ENCODE measurements around the gene E2F1.

Gene E2F1

DNA sequence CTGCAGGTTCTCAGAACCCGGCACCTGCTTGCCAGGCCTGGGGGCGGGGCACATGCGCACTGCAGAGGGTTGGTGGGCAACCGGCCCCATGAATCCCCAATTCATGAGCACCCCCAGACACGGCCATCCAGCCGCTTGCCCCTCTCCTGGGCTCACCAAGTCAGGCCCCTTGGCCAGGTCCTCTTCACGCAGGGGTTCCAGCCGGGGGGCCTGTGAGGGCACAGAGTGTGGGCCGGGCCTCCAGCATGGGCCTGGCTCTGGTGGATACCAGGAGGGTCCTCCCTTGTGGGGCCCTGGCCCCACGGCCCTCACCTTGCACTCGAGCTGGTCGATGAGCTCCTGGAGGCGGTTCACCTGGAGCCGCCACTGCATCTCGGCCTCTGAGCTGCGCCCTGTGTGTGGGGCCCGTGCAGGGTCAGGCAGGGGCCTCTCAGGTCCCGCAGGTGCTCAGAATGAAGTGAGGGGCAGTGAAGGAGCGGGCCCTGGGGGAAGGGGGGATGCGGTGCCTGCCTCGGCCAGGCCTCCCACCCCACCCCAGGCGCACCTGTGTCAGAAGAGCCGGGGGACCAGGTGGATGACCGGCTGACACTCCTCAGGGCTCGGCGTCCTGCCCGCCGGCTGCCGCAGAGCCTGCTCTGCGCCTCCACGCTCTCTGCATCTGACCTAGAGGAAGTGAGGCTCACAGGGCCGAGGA lies 26.7 kb downstream of the E2F1 start:
- Histone ChIP-seq H2BK5ac (ENCODE audit: low read depth, low read length, poor library complexity, severe bottlenecking) (no peak overlapping the region), H3K23ac (ENCODE audit: low read length in 2 of 2) (no peak overlapping the region), H4K8ac (ENCODE audit: low read length) (no peak overlapping the region), H3K4me2 (ENCODE audit: low read length, poor library complexity, severe bottlenecking) (no peak overlapping the region), H3K14ac (ENCODE audit: low read length in 2 of 2) (no peak overlapping the region), H3K4me3 (ENCODE audit: insufficient read depth in 1 of 2, low read depth in 1 of 2, low read length in 2 of 2) (no peak overlapping the region), H3K36me3 (ENCODE audit: control insufficient read depth in 1 of 2, insufficient read depth in 2 of 2, low read depth in 1 of 2, low read length in 2 of 2) (peaks cover 15 to 58% of the 10 kb centered on the region in 2 experiments), H3K27ac (ENCODE audit: low read length, poor library complexity, severe bottlenecking) (no peak overlapping the region), H3K9me3 (ENCODE audit: control insufficient read depth, low read length) (no peaks in the 10 kb centered on the region), H3K79me1 (replicated peaks; ENCODE audit: low read length, poor library complexity, severe bottlenecking) (peaks cover 23% of the 10 kb centered on the region), H3K27me3 (ENCODE audit: control insufficient read depth in 1 of 2, insufficient read depth in 1 of 2, low read length in 2 of 2) (no peaks in the 10 kb centered on the region), H2AK5ac (ENCODE audit: low read length, severe bottlenecking) (no peak overlapping the region), H3K18ac (ENCODE audit: low read depth in 1 of 2, low read length in 2 of 2) (no peak overlapping the region), H2BK120ac (ENCODE audit: low read depth, low read length) (no peak overlapping the region), H3K4me1 (ENCODE audit: control insufficient read depth, insufficient read depth, low read depth, low read length) (peaks cover 26% of the 10 kb centered on the region), H2AFZ (ENCODE audit: low read depth, low read length) (no peak overlapping the region), H2BK12ac (ENCODE audit: low read length in 2 of 2) (no peak overlapping the region), H3K9ac (ENCODE audit: low read length) (no peak overlapping the region), H4K91ac (ENCODE audit: low read length) (no peak overlapping the region), H2BK15ac (ENCODE audit: low read depth, poor library complexity, severe bottlenecking) (no peak overlapping the region), H3K4ac (ENCODE audit: low read depth in 1 of 2, low read length in 2 of 2) (no peak overlapping the region)
- DNase-seq = no peak
- WGBS = 98% methylated on average over 32 of the region's 32 CpGs

DNA sequence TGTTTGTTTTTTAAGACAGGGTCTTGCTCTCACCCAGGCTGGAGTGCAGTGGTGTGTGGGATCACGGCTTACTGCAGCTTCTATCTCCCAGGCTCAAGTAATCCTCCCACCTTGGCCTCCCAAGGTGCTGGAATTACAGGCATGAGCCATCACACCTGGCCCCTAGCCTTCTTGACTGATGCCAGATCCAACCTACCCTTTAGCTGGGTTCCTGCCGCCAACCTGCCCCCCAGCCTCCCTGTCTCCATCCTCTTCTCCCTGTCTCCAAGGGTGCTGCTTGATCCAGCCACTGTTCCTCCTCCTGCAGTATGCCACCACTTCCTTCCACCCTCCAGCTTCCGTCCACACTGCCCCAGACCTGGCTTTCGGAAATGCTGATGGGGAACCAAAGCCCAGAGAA lies 27.3 kb downstream of the E2F1 start:
- no peak overlapping the region for H2BK15ac ChIP-seq (ENCODE audit: low read depth, poor library complexity, severe bottlenecking)
- H3K9me3 ChIP-seq (ENCODE audit: control insufficient read depth, low read length) = no peaks in the 10 kb centered on the region
- H2BK5ac ChIP-seq (ENCODE audit: low read depth, low read length, poor library complexity, severe bottlenecking) = no peak overlapping the region
- H4K8ac ChIP-seq (ENCODE audit: low read length) = no peak overlapping the region
- H2AFZ ChIP-seq (ENCODE audit: low read depth, low read length) = no peak overlapping the region
- H3K27ac ChIP-seq (ENCODE audit: low read length, poor library complexity, severe bottlenecking) = no peak overlapping the region
- no peak overlapping the region for H2BK120ac ChIP-seq (ENCODE audit: low read depth, low read length)
- no peak overlapping the region for H3K4me2 ChIP-seq (ENCODE audit: low read length, poor library complexity, severe bottlenecking)
- no peak overlapping the region for H3K4me3 ChIP-seq (ENCODE audit: insufficient read depth in 1 of 2, low read depth in 1 of 2, low read length in 2 of 2)
- no peak overlapping the region for H3K14ac ChIP-seq (ENCODE audit: low read length in 2 of 2)
- no peak overlapping the region for H2BK12ac ChIP-seq (ENCODE audit: low read length in 2 of 2)
- no peak overlapping the region for H4K91ac ChIP-seq (ENCODE audit: low read length)
- 97% methylated on average over 4 of the region's 4 CpGs for WGBS
- no peak overlapping the region for H3K9ac ChIP-seq (ENCODE audit: low read length)
- no peaks in the 10 kb centered on the region for H3K27me3 ChIP-seq (ENCODE audit: control insufficient read depth in 1 of 2, insufficient read depth in 1 of 2, low read length in 2 of 2)
- H3K23ac ChIP-seq (ENCODE audit: low read length in 2 of 2) = no peak overlapping the region
- no peak for DNase-seq
- H3K36me3 ChIP-seq (ENCODE audit: control insufficient read depth in 1 of 2, insufficient read depth in 2 of 2, low read depth in 1 of 2, low read length in 2 of 2) = peaks cover 15 to 61% of the 10 kb centered on the region in 2 experiments
- peaks cover 25% of the 10 kb centered on the region for H3K4me1 ChIP-seq (ENCODE audit: control insufficient read depth, insufficient read depth, low read depth, low read length)
- no peak overlapping the region for H3K4ac ChIP-seq (ENCODE audit: low read depth in 1 of 2, low read length in 2 of 2)
- no peak overlapping the region for H2AK5ac ChIP-seq (ENCODE audit: low read length, severe bottlenecking)
- H3K79me1 ChIP-seq (replicated peaks; ENCODE audit: low read length, poor library complexity, severe bottlenecking) = peaks cover 23% of the 10 kb centered on the region
- H3K18ac ChIP-seq (ENCODE audit: low read depth in 1 of 2, low read length in 2 of 2) = no peak overlapping the region

DNA sequence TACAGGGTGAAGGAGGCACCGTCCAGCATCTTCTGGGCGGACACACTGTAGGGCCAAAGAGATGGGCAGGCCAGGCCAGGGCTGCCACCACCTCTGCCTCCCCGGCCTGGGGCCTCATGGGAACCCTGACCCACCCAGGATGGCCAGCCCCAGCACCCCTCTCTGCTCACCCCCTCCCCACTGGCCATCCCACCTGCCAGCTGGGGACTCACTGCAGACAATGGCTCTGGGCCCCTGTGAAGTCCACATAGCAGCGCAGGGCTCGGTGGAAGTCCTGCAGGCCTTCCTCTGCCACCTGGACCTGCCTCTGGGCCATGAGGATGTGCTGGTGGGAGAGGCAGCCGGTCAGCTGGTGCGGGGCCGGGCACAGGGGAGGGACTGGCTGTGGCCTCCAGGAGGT lies 27.7 kb downstream of the E2F1 start:
- peaks cover 26% of the 10 kb centered on the region for H3K4me1 ChIP-seq (ENCODE audit: control insufficient read depth, insufficient read depth, low read depth, low read length)
- peaks cover 15 to 61% of the 10 kb centered on the region in 2 experiments for H3K36me3 ChIP-seq (ENCODE audit: control insufficient read depth in 1 of 2, insufficient read depth in 2 of 2, low read depth in 1 of 2, low read length in 2 of 2)
- H3K9ac ChIP-seq (ENCODE audit: low read length) = no peak overlapping the region
- no peaks in the 10 kb centered on the region for H3K9me3 ChIP-seq (ENCODE audit: control insufficient read depth, low read length)
- peaks cover 23% of the 10 kb centered on the region for H3K79me1 ChIP-seq (replicated peaks; ENCODE audit: low read length, poor library complexity, severe bottlenecking)
- H3K18ac ChIP-seq (ENCODE audit: low read depth in 1 of 2, low read length in 2 of 2) = no peak overlapping the region
- 93% methylated on average over 8 of the region's 8 CpGs for WGBS
- no peak overlapping the region for H3K4me3 ChIP-seq (ENCODE audit: insufficient read depth in 1 of 2, low read depth in 1 of 2, low read length in 2 of 2)
- DNase-seq = no peak
- no peak overlapping the region for H2AFZ ChIP-seq (ENCODE audit: low read depth, low read length)
- H3K4me2 ChIP-seq (ENCODE audit: low read length, poor library complexity, severe bottlenecking) = no peak overlapping the region
- no peak overlapping the region for H2BK120ac ChIP-seq (ENCODE audit: low read depth, low read length)
- H4K91ac ChIP-seq (ENCODE audit: low read length) = no peak overlapping the region
- no peak overlapping the region for H2BK5ac ChIP-seq (ENCODE audit: low read depth, low read length, poor library complexity, severe bottlenecking)
- no peak overlapping the region for H2BK12ac ChIP-seq (ENCODE audit: low read length in 2 of 2)
- no peak overlapping the region for H2BK15ac ChIP-seq (ENCODE audit: low read depth, poor library complexity, severe bottlenecking)
- no peak overlapping the region for H3K23ac ChIP-seq (ENCODE audit: low read length in 2 of 2)
- H4K8ac ChIP-seq (ENCODE audit: low read length) = no peak overlapping the region
- H3K27me3 ChIP-seq (ENCODE audit: control insufficient read depth in 1 of 2, insufficient read depth in 1 of 2, low read length in 2 of 2) = no peaks in the 10 kb centered on the region
- no peak overlapping the region for H2AK5ac ChIP-seq (ENCODE audit: low read length, severe bottlenecking)
- H3K27ac ChIP-seq (ENCODE audit: low read length, poor library complexity, severe bottlenecking) = no peak overlapping the region
- no peak overlapping the region for H3K4ac ChIP-seq (ENCODE audit: low read depth in 1 of 2, low read length in 2 of 2)
- no peak overlapping the region for H3K14ac ChIP-seq (ENCODE audit: low read length in 2 of 2)

DNA sequence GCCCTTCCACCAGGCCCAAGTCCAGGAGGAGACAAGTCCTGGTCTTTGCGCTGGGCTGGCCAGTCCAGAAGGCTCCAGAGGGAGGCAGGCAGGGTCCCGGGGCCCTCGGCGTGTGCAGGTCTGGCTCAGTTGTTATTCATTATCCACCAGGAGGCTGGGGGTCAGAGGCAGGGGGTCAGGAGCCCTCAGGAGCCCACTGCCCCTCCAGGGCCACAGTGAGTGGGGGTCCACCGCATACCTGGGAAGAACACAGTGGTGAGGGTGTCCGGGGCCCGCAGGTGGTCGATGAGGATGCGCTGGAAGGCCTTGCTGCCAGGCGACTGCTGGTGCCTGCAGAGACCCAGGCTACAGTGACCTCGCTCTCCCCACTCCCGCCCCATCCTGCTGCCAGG lies 28.5 kb downstream of the E2F1 start:
- Histone ChIP-seq H3K36me3 (ENCODE audit: control insufficient read depth in 1 of 2, insufficient read depth in 2 of 2, low read depth in 1 of 2, low read length in 2 of 2) (peaks cover 15 to 61% of the 10 kb centered on the region in 2 experiments), H3K27me3 (ENCODE audit: control insufficient read depth in 1 of 2, insufficient read depth in 1 of 2, low read length in 2 of 2) (no peaks in the 10 kb centered on the region), H3K4me2 (ENCODE audit: low read length, poor library complexity, severe bottlenecking) (no peak overlapping the region), H3K4ac (ENCODE audit: low read depth in 1 of 2, low read length in 2 of 2) (no peak overlapping the region), H2AK5ac (ENCODE audit: low read length, severe bottlenecking) (no peak overlapping the region), H3K9me3 (ENCODE audit: control insufficient read depth, low read length) (no peaks in the 10 kb centered on the region), H3K27ac (ENCODE audit: low read length, poor library complexity, severe bottlenecking) (no peak overlapping the region), H3K4me1 (ENCODE audit: control insufficient read depth, insufficient read depth, low read depth, low read length) (peaks cover 27% of the 10 kb centered on the region), H3K4me3 (ENCODE audit: insufficient read depth in 1 of 2, low read depth in 1 of 2, low read length in 2 of 2) (no peak overlapping the region), H2BK5ac (ENCODE audit: low read depth, low read length, poor library complexity, severe bottlenecking) (no peak overlapping the region), H2BK12ac (ENCODE audit: low read length in 2 of 2) (no peak overlapping the region), H4K91ac (ENCODE audit: low read length) (no peak overlapping the region), H2BK120ac (ENCODE audit: low read depth, low read length) (no peak overlapping the region), H3K18ac (ENCODE audit: low read depth in 1 of 2, low read length in 2 of 2) (no peak overlapping the region), H2BK15ac (ENCODE audit: low read depth, poor library complexity, severe bottlenecking) (no peak overlapping the region), H2AFZ (ENCODE audit: low read depth, low read length) (no peak overlapping the region), H3K79me1 (replicated peaks; ENCODE audit: low read length, poor library complexity, severe bottlenecking) (peaks cover 23% of the 10 kb centered on the region), H3K9ac (ENCODE audit: low read length) (no peak overlapping the region), H3K23ac (ENCODE audit: low read length in 2 of 2) (no peak overlapping the region), H3K14ac (ENCODE audit: low read length in 2 of 2) (no peak overlapping the region), H4K8ac (ENCODE audit: low read length) (no peak overlapping the region)
- no peak for DNase-seq
- 98% methylated on average over 11 of the region's 12 CpGs for WGBS
